ENCODE measurements around the gene EFNB1. TPM values are rescaled to one million over a fixed set of nuclear protein-coding genes. Genes with fewer than 3 reads are reported as not detected.

Gene EFNB1
- total and polyA plus RNA-seq, 2 of the 4 experiments (the other 2 are of a cell fraction), result 17.9 to 26.8 TPM

DNA sequence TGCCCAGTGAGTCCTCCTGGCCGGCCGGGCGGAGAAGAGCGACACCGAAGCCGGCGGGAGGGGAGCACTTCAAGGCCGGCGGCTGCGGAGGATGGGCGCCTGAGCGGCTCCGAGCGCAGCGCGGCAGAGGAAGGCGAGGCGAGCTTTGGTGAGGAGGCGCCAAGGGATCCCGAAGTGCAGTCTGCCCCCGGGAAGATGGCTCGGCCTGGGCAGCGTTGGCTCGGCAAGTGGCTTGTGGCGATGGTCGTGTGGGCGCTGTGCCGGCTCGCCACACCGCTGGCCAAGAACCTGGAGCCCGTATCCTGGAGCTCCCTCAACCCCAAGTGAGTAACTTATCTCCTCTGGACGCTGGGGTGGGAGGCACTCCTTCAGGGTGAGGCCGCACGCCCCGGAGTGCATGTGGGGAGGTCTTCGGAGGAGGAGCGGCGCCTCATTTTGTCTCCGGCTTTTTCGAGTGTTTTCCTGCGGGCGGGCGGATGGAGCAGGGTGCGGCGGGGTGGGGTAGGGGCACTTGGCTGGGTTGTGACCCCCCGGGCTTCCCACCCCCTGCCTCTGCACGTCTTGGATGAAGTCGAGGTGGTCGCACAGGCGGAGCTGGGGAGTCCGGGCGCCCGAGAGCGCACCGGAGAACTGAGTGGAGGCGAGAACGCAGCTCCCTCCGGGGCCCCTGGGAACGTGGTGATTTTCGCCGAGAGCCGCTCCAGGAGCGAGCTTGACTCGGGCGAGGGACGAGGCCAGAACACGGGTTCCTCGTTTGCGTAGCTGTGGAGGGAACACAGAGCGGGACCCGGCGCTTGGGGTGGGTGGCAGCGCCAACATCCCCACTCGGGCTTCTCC lies 979 bp downstream of the EFNB1 start:
- peak overlapping the region; percentile 77 for H3K9ac ChIP-seq (ENCODE audit: low read depth, low read length)
- peak; percentile 19 for DNase-seq
- intact Hi-C loops (cut with micrococcal nuclease) (loop anchor here (2.0 to 10.0 kb wide), 3 partner anchors 105 to 305 kb away; no protein-coding TSS in a partner anchor), dilution Hi-C loops (cut with HindIII; ENCODE audit: low sequenced_read_pairs, unreplicated experiment) (no loop called here), in situ Hi-C loops (cut with MboI; ENCODE audit: low sequenced_read_pairs) (loop anchor here (5.0 to 25.0 kb wide), 3 partner anchors 208 to 555 kb away; no protein-coding TSS in a partner anchor)
- H4K8ac ChIP-seq (ENCODE audit: low read depth in 2 of 2, low read length in 2 of 2), result no peak overlapping the region
- H3K36me3 ChIP-seq (ENCODE audit: control insufficient read depth, insufficient read depth, low read length), result no peaks in the 10 kb centered on the region
- H3K4ac ChIP-seq (ENCODE audit: low read depth, low read length), result no peak overlapping the region
- no peaks in the 10 kb centered on the region for H3K9me1 ChIP-seq (ENCODE audit: insufficient read depth, low read length)
- H3K4me2 ChIP-seq (ENCODE audit: low read depth, low read length), result peak overlapping the region; percentile 76
- H3K23ac ChIP-seq (ENCODE audit: low read depth, low read length), result 0 out of 2 replicates have a peak overlapping the region, but pooled peaks have one; percentile 48
- peaks cover 9% of the 10 kb centered on the region; the same call in 1 of the 2 replicates for H3K27me3 ChIP-seq (ENCODE audit: control insufficient read depth, insufficient read depth, low read length)
- H2BK20ac ChIP-seq (ENCODE audit: low read depth, low read length), result no peak overlapping the region
- H4K20me1 ChIP-seq (ENCODE audit: insufficient read depth, low read length), result peaks cover 10% of the 10 kb centered on the region
- peak; percentile 6 for ATAC-seq (ENCODE audit: low read depth)
- 0 out of 2 replicates have a peak overlapping the region, but pooled peaks have one; percentile 17 for H3K14ac ChIP-seq (replicated peaks; ENCODE audit: low read depth, low read length)
- H2BK5ac ChIP-seq (ENCODE audit: low read depth, low read length, poor library complexity, severe bottlenecking), result no peak overlapping the region
- POLR2A ChIA-PET (ENCODE audit: unreplicated experiment), result no interaction called here
- H3K4me3 ChIP-seq (ENCODE audit: insufficient read depth, low read depth, low read length), result peak overlapping the region; percentile 86
- peaks cover 2 to 16% of the 10 kb centered on the region in 2 experiments; a peak in 3 of 4 replicates for H3K79me1 ChIP-seq (ENCODE audit: low read depth in 1 of 2, low read length in 2 of 2)
- CTCF ChIA-PET, result interaction anchor here (1.2 kb wide), 1 partner anchor 231 kb away, joined by 3 read pairs; no protein-coding TSS in a partner anchor
- H3K4me1 ChIP-seq (ENCODE audit: control insufficient read depth, insufficient read depth, low read length), result peaks cover 3% of the 10 kb centered on the region; the same call in 1 of the 2 replicates
- no peak overlapping the region for H4K91ac ChIP-seq (ENCODE audit: insufficient read depth, low read depth, low read length)
- WGBS, 2 experiments (ENCODE audit: extremely low coverage in 2 of 2, insufficient read length in 1 of 2), result 41% methylated on average over 41 of the region's 74 CpGs; no CpG with 5 or more reads in 1 of the 2 experiments
- H3K18ac ChIP-seq (ENCODE audit: low read depth, low read length), result no peak overlapping the region; the same call in 1 of the 2 replicates
- H2AFZ ChIP-seq (replicated peaks; ENCODE audit: low read length, poor library complexity), result peak overlapping the region; percentile 89
- H3K27ac ChIP-seq (ENCODE audit: insufficient read depth, low read length), result peak overlapping the region; percentile 59
- peak overlapping the region; percentile 73 for H2AK9ac ChIP-seq (replicated peaks; ENCODE audit: low read depth, low read length, poor library complexity)
- H2AK5ac ChIP-seq (ENCODE audit: low read depth, low read length), result no peak overlapping the region
- H2BK15ac ChIP-seq (ENCODE audit: low read depth, low read length), result no peak overlapping the region
- no TSS peak for BruUV-seq (replicated peaks)
- no peaks in the 10 kb centered on the region for H3K9me3 ChIP-seq (ENCODE audit: control insufficient read depth, insufficient read depth, low read length)
- H3K56ac ChIP-seq (ENCODE audit: extremely low read depth, insufficient read depth, low read length), result no peak overlapping the region
- no peak overlapping the region for H4K5ac ChIP-seq (ENCODE audit: low read depth, low read length)
- no peak overlapping the region for H2BK120ac ChIP-seq (ENCODE audit: low read depth, low read length)
- TF ChIP-seq, protein P1, sequence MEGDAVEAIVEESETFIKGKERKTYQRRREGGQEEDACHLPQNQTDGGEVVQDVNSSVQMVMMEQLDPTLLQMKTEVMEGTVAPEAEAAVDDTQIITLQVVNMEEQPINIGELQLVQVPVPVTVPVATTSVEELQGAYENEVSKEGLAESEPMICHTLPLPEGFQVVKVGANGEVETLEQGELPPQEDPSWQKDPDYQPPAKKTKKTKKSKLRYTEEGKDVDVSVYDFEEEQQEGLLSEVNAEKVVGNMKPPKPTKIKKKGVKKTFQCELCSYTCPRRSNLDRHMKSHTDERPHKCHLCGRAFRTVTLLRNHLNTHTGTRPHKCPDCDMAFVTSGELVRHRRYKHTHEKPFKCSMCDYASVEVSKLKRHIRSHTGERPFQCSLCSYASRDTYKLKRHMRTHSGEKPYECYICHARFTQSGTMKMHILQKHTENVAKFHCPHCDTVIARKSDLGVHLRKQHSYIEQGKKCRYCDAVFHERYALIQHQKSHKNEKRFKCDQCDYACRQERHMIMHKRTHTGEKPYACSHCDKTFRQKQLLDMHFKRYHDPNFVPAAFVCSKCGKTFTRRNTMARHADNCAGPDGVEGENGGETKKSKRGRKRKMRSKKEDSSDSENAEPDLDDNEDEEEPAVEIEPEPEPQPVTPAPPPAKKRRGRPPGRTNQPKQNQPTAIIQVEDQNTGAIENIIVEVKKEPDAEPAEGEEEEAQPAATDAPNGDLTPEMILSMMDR (conservative IDR thresholded peaks at IDR 0.05; ENCODE audit: low read depth, low read length), result no peak
- TF ChIP-seq NFE2L2 (IDR thresholded peaks at IDR 0.05; ENCODE audit: low read depth, low read length) (no peak), RAD21 (IDR thresholded peaks at IDR 0.05; ENCODE audit: low read length) (no peak), FOS (IDR thresholded peaks at IDR 0.05; ENCODE audit: low read depth, low read length) (no peak), RCOR1 (IDR thresholded peaks at IDR 0.05; ENCODE audit: insufficient replicate concordance, low read length) (no peak), MAFK (IDR thresholded peaks at IDR 0.05; ENCODE audit: low read depth, low read length) (no peak), BHLHE40 (IDR thresholded peaks at IDR 0.05; ENCODE audit: low read depth, low read length) (no peak), SMC3 (IDR thresholded peaks at IDR 0.05; ENCODE audit: low read depth, low read length) (no peak), POLR2A (IDR thresholded peaks at IDR 0.05; ENCODE audit: low read depth, low read length) (no peak), MAZ (IDR thresholded peaks at IDR 0.05; ENCODE audit: borderline replicate concordance, low read depth, low read length) (no peak), CHD1 (IDR thresholded peaks at IDR 0.05; ENCODE audit: low read depth, low read length) (no peak), CEBPB (IDR thresholded peaks at IDR 0.05; ENCODE audit: low read depth, low read length) (no peak), RFX5 (IDR thresholded peaks at IDR 0.05; ENCODE audit: low read depth, low read length) (no peak), MXI1 (IDR thresholded peaks at IDR 0.05; ENCODE audit: borderline replicate concordance, low read depth, low read length) (no peak)
- TF ChIP-seq, protein P2, sequence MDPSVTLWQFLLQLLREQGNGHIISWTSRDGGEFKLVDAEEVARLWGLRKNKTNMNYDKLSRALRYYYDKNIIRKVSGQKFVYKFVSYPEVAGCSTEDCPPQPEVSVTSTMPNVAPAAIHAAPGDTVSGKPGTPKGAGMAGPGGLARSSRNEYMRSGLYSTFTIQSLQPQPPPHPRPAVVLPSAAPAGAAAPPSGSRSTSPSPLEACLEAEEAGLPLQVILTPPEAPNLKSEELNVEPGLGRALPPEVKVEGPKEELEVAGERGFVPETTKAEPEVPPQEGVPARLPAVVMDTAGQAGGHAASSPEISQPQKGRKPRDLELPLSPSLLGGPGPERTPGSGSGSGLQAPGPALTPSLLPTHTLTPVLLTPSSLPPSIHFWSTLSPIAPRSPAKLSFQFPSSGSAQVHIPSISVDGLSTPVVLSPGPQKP (IDR thresholded peaks at IDR 0.05; ENCODE audit: borderline replicate concordance, low read depth, low read length), result no peak
